Erythroblast (primary cell): ENCODE measurements around the gene GPR18.

ENCODE experiments used
- DNase-seq, 2 experiments: peaks; one replicate each; lab custom pipeline; 2025; lab: John Stamatoyannopoulos, UW
- GATA1 ChIP-seq: IDR thresholded peaks from 2 replicates; pipeline ENCODE4 v1.6.1; 2011; ENCODE audit warnings: low read depth, mild to moderate bottlenecking, control low read depth, low read length, moderate library complexity
- POLR2A ChIP-seq: IDR thresholded peaks from 2 replicates; pipeline ENCODE4 v1.6.1; 2011; ENCODE audit warnings: mild to moderate bottlenecking, low read length

The GPR18 gene

DNA sequence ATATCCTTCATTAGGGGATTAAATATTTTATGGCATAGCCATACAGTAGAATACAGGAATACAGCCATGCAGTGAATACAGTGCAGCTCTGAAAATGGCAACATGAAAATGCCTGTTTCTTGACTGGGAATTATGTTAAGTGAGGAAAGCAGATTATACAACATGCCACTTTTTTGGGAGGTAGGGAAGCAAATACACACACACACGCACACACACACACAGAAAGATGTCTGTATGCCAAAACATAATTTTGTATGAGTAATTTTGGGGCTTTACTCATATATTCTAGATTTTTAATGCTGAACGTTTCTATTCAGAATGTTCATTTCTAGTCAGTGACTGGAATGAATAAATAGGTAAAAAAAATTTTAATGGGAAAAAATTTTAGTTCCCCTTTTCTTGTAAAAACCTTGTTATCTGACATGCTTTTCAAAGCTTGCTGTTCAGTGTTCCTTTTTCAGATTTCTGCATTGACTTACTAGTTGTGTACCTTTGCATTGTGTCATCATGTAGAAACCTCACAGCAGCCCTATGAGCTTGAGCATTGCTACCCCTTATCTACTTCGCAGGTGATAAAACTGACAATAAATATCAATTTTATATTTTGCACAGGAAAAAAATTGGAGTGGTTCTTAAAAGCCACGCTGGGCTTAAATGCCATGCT lies 41.2 kb upstream of the GPR18 start:
- no peak for TF ChIP-seq GATA1
- no peak for TF ChIP-seq POLR2A

DNA sequence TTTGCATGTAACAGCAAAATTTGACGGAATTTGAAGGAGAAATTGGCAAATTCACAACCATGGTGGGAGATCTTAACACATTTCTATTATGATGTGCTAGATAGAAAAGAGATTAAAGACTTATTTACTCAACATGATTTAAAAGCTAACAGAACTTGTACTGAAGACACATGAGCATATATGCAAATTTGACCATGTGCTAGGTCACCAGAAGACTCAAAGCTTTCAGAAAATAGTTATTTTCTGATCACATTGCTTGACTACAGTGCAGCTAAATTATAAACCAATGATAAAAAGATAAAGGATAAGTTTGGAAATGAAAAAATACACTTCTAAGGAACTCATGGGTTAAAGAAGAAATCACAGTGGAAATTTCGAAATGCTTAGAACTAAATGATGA lies 39.9 kb upstream of the GPR18 start:
- DNase-seq, result no peak
- TF ChIP-seq GATA1 (no peak), POLR2A (no peak)

More for the DNA sequence above, 41.2 kb upstream of the GPR18 start:
- no peak for DNase-seq

DNA sequence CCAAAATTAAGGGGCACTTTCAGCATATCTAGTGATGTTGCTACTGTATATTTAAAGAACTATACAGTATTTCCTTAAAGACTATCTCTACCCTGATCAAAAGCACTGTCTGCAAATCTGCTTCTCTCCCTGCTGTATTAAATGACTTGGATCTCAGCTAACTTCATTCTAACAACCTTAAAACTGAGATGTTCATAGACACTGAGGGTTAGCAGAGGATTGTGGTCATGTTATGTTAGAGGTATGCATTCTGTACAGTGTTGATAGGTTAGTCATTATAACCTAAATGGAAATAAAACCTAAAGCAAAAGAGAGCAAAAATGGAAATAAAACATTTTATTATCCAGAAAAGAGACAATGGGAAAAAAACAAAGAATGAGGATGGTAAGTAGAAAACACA lies 39.2 kb upstream of the GPR18 start:
- no peak for TF ChIP-seq GATA1
- TF ChIP-seq POLR2A, result no peak

DNA sequence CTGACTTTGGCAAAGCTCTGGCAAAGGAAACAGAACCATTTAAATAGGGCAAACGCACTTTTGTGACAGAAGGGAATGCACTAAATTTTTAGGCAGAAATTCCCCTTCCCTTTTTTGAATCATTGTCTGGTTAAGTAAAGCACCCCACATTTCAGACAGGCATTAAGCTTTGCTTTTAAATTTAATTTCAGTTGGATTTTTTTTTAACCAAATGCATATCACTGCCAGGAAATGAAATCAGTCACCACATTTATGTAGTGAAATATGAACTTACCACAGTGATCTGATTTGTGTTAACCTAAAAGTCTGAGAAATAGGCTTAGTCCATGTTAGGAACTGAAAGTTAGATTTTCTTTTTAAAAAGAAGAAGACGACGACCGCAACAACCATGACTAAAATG lies 38.2 kb upstream of the GPR18 start:
- no peak for TF ChIP-seq GATA1
- no peak for TF ChIP-seq POLR2A
- no peak for DNase-seq

More for the DNA sequence above, 39.2 kb upstream of the GPR18 start:
- no peak for DNase-seq

DNA sequence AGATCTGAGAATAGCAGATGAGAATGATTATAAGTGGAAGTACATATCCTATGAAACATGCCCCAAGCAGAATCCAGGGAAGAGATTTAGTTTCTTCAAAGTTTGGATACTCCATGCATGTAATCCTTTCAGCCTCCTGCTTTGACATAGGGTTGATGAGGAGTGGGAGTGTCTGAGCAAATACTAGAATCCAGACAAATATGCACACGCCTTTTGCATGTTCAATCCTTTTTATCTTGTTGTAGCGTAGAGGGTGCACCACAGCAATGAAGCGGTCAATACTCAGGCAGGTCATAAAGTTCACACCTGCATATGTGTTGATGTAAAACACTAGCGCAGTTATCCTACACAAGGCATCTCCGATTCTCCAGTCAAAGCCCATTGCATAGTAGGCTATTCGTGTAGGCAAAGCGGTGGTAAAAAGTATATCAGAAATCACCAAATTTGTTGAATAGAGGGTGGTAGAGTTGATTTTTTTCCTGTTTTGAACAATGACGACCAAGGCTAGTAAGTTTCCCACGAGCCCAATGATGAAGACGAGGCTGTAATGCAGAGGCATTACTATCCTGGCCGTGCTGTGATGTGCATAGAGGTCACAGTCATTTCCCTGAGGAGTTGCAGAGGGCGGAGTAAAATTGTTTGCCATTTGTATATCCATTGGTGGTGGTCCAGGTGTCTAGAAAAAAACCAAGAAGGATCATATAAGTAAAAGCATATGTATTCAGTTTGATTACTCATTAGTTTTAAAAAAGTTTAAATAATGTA lies 37.5 kb upstream of the GPR18 start:
- no peak for TF ChIP-seq GATA1
- TF ChIP-seq POLR2A, result no peak
- DNase-seq, result no peak

DNA sequence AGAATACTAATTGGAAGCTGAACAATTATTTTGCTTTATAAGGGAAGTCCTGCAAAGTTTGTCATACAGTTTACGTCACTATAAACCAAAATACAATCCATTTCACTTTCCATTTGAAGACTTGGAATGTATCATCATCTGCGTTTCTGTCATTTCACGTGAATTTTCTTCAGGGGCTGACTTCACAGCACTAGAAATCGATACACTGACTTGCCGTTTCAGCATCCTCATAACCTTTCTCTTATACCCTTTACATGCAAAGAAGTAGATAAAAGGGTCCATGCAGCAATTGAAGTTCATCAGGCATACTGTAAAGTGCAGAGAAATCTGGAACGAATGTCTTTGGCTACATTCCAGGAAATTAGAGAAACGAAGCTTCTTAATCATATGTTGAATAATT lies 36.8 kb upstream of the GPR18 start:
- TF ChIP-seq GATA1 (no peak), POLR2A (no peak)
- DNase-seq, result no peak

DNA sequence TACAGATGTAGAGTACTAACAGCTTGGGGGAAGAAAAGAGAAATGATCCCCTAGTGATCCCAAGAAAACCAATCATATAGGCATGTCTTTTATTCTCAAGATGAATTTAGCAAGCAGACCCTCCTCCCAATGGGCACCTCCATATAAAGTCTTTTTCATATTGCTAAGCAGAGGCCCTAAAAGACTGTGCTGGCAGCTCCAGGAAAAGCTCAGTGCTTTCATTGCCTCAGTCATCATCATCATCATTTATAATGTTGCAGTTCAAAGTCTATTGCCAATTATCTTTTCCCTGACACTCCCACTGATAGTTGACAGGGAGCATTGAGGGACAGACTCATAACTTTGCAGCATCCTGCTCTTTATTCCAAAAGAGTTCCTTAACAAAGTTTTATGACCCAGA lies 36.0 kb upstream of the GPR18 start:
- no peak for DNase-seq
- TF ChIP-seq GATA1, result no peak
- no peak for TF ChIP-seq POLR2A

DNA sequence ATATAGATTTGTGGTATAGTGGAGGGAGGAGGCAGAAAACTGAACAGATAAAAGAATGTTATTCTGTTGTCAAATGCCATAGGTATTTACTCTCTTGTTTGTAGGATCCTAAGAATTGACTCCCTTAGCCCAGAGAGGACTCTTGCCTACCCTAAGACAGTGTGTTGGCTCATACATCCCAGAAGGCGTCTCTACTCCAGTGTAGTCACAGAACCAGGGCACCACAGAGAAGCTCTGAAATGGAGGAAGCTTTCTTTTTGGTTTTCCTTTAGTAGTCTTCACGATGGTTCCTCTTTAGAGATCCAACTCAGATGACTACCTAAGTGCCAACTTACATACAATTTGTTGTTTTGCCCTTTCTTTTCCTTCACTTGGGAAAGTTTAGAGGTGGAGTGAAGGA lies 35.0 kb upstream of the GPR18 start:
- no peak for DNase-seq
- TF ChIP-seq GATA1, result no peak
- no peak for TF ChIP-seq POLR2A

DNA sequence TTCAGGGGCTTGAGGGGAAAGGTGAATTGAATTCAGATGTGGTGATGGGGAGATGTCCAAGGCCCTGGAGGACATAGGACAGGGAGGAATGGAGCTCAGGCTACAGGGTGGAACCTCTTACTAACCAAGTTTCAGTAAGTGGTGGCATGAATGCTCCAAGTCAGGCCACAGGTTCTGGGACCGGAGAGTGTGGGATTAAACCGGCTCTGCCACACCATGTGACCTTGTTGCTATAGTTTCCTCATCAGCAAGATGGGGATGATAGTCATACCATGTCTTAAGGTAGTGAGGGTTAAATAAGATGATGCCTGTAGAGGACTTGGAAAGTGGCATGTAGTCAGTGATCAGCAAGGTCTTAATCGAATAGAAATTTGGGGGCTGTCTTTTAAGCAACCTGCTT lies 32.7 kb upstream of the GPR18 start:
- no peak for DNase-seq
- no peak for TF ChIP-seq GATA1
- no peak for TF ChIP-seq POLR2A

DNA sequence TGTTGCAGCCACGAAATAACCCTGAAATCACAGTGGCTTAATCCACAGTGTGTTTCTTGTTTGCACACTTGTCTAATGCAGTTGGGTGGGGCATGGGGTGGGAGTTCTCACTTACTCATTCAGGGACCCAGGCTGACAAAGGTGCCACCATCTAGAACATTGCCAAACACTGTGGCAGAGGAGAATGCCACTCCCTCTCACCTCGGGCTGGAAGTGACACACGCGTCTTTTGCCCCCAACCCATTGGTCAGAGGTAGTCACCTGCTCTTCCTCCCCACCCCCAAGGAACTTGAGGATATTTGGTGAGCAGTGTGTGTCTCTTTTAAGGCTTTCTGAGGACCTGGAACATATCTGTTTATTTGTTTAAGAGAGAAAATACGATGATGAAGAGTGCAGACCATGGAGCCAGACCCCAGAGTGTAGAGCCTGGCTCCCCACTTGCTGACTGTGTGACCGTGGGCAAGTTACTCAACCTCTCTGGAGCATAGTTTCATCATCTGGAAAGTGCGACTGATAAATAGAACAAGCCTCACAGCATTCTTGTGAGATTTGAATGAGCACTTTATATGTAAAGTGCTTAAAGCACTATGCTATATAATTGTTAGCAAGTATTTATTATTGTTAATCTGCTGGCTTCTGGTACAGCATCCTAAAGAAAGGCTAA lies 31.6 kb upstream of the GPR18 start:
- no peak for TF ChIP-seq GATA1
- DNase-seq, result no peak

DNA sequence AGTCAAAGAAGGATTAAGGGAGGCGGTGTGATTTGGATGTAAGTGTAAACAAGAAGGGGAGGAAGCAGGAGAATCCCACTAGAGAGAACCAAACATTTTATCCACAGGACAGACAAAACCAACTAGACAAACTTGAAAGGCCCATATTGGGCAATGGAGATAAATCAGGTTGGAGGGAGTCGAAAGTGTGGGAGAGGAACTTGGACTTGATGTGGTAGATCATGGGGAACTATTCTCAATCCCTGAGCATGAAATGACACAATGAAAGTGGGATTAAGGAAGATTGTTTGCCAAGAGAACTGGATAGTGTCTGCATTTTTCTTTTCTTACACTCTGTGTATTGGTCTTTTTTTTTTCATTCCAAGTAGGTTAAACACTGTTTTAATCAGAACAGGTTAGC lies 31.1 kb upstream of the GPR18 start:
- no peak for TF ChIP-seq GATA1
- TF ChIP-seq POLR2A, result no peak
- DNase-seq, result no peak

DNA sequence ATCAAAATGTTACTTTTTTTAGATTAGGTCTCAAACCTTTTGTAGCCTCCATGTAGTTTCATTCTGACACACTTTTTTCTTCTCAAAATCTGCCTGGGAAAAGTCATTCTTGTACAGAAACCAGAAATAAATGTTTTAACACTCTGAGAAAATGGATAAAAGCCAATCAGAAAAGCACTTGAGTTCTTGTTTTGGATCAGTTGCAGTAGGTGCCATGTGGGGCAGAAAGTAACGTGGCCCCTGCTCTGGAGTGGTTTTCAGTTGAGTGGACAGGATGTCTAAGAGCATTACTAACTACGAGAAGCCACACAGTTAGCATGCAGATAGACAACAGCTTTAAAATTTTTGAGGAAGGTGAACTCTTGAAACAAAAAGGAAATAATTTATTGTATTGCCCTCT lies 29.9 kb upstream of the GPR18 start:
- no peak for DNase-seq
- no peak for TF ChIP-seq GATA1
- no peak for TF ChIP-seq POLR2A

DNA sequence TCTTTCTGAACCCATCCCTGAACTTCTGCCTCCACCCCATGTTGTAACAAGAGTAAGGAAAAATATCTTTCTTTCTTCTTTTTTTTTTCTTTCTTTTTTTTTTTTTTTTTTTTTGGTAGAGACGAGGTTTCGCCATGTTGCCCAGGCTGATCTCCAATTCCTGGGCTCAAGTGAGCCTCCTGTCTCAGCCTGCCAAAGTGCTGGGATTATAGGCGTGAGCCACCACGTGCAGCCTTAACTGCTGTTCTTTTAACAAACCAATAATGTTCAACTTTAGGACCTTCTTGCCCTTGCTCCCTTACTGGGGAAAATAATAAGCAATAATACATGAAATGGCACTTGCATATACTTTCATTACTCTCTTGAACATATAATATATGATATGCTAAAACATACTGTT lies 29.4 kb upstream of the GPR18 start:
- no peak for DNase-seq
- TF ChIP-seq GATA1 (no peak), POLR2A (no peak)
